Astrocyte of the cerebellum (primary cell): ENCODE data around the gene ARID1B.
A peak's percentile ranks its signal among the peaks of the same experiment; 100 is the strongest.

Source experiments
- DNase-seq: peaks from one replicate; pipeline ENCODE4 v3.0.0-alpha.2; 2011; ENCODE audit warnings: low read depth
- H3K4me3 ChIP-seq: 2 replicates; pipeline ENCODE4 v1.5.1; 2011; ENCODE audit warnings: mild to moderate bottlenecking, low read depth, low read length, moderate library complexity
- CTCF ChIP-seq: IDR thresholded peaks from 2 replicates; pipeline ENCODE4 v1.5.1; 2012; ENCODE audit warnings: low read length, low read depth, moderate library complexity, mild to moderate bottlenecking; ENCODE audit errors: missing control alignments
- in situ Hi-C: cut with HindIII; loops from 2 replicates; pipeline ENCODE4 v1.10.0; 2017; ENCODE audit warnings: low sequenced_read_pairs

ARID1B gene

GRCh38 chr6:156778454-156779205 lies 1.5 kb downstream of the ARID1B start:
- H3K4me3 ChIP-seq = peak overlapping the region; percentile 52
- TF ChIP-seq CTCF = no peak
- in situ Hi-C loops = no loop called here
- no peak for DNase-seq

DNA sequence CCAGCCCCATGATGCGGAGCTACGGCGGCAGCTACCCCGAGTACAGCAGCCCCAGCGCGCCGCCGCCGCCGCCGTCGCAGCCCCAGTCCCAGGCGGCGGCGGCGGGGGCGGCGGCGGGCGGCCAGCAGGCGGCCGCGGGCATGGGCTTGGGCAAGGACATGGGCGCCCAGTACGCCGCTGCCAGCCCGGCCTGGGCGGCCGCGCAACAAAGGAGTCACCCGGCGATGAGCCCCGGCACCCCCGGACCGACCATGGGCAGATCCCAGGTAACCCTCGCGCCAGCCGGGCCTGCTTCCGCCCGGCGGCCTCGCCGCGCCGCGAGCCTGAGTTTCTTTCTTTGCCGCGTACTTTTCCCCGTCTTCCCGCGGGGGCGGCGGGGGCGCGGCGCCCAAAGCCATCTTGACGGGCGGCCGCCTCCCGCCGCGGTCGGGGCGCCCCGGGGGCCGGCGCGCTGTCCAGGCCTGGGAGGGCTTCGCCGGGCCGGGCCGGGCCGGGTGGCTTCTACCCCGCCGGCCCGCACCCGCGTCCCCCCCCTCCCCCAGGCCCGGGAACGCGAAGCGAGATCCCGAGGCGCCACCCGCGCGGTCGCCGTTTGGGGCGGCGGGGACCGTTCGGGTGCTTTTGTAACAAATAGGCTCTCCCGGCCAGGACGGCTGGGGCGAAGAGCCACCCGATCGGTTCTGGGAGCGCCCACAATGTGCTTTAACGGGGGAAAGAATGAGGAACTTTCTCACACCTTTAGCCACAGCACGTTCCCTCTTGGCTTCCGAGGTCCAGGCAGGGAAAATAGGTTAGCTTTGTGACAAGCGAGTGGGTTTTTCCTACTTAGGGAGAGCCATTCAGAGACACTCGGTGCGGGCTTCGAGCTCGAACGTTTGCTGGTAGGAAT lies 2.3 kb downstream of the ARID1B start:
- H3K4me3 ChIP-seq = peak overlapping the region; percentile 52
- in situ Hi-C loops = no loop called here
- no peak for DNase-seq
- TF ChIP-seq CTCF = no peak

DNA sequence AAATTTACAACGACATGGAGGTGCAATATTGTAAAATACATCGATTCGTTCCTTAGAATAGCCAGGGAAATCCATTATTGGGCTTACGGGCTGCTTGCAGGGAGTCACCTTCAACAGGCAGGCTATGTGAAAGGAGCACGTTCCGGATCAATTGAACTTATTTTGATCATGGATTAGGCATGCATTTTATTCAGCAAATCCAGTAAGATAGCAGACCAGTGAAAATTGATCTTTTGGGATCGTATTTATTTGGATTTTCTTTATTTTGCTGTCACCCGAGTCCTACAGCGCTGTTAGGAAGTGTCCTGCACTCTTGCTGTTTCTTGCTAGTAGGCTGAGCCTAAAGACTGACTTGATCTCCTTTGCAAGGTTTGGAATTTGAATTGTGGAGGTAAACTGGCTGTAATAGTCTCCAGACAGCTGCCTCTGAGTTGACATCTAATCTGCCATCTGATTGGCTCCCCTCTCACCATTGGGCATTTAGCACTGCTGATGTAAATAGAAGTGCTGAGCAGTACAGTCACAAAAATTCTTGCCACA lies 3.0 kb downstream of the ARID1B start:
- DNase-seq = peak; percentile 84
- in situ Hi-C loops = no loop called here
- H3K4me3 ChIP-seq = peak overlapping the region; percentile 52
- TF ChIP-seq CTCF = no peak

GRCh38 chr6:156780962-156781853 lies 4.0 kb downstream of the ARID1B start:
- in situ Hi-C loops = no loop called here
- DNase-seq = no peak
- TF ChIP-seq CTCF = no peak
- H3K4me3 ChIP-seq = peak overlapping the region; percentile 52

- in situ Hi-C loops = no loop called here
- no peak for TF ChIP-seq CTCF
- peak overlapping the region; percentile 52 for H3K4me3 ChIP-seq
- DNase-seq = no peak
Measured at GRCh38 chr6:156781861-156782631, 4.9 kb downstream of the ARID1B start.
